HEK293 (cell line): ENCODE measurements around the gene LMF1.

Experiments used
- CTCF ChIP-seq: fragments of 450-650 bp; formaldehyde crosslinking; IDR thresholded peaks from 2 replicates; pipeline ENCODE4 v1.5.1; 2016; ENCODE audit warnings: missing biosample characterization, missing genetic modification characterization
- OVOL3 ChIP-seq: fragments of 450-650 bp; formaldehyde crosslinking; IDR thresholded peaks from 2 replicates; pipeline ENCODE4 v1.5.1; 2016; ENCODE audit warnings: missing biosample characterization, missing genetic modification characterization
- PATZ1 ChIP-seq: fragments of 450-650 bp; formaldehyde crosslinking; IDR thresholded peaks from 2 replicates; pipeline ENCODE4 v1.5.1; 2016; ENCODE audit warnings: missing biosample characterization, missing genetic modification characterization
- PRDM2 ChIP-seq: fragments of 450-650 bp; formaldehyde crosslinking; IDR thresholded peaks from 2 replicates; pipeline ENCODE4 v1.5.1; 2016; ENCODE audit warnings: missing biosample characterization, missing genetic modification characterization, borderline replicate concordance
- ZBTB1 ChIP-seq: fragments of 450-650 bp; formaldehyde crosslinking; IDR thresholded peaks from 2 replicates; pipeline ENCODE4 v1.5.1; 2016; ENCODE audit warnings: missing biosample characterization, missing genetic modification characterization
- ZBTB11 ChIP-seq: fragments of 450-650 bp; formaldehyde crosslinking; conservative IDR thresholded peaks from 2 replicates; pipeline ENCODE4 v1.5.1; 2016; ENCODE audit warnings: low read depth, missing biosample characterization, missing genetic modification characterization
- ZNF133 ChIP-seq: fragments of 450-650 bp; formaldehyde crosslinking; IDR thresholded peaks from 2 replicates; pipeline ENCODE4 v1.5.1; 2016; ENCODE audit warnings: missing biosample characterization, missing genetic modification characterization
- ZNF274 ChIP-seq, 2 experiments: fragments of 200-500 bp in 1 of 2; fragments of 450-650 bp in 1 of 2; sonication (Bioruptor generic) in 1 of 2; formaldehyde crosslinking in 1 of 2; IDR thresholded peaks; 2 replicates each; pipeline versions ENCODE4 v1.5.1 to v1.6.1; 2014 to 2016; ENCODE audit warnings: borderline replicate concordance in 1 of 2, inconsistent platforms in 1 of 2, low read length in 1 of 2, missing biosample characterization in 1 of 2, missing genetic modification characterization in 1 of 2
- ZNF555 ChIP-seq: fragments of 450-650 bp; formaldehyde crosslinking; conservative IDR thresholded peaks from 2 replicates; pipeline ENCODE4 v1.5.1; 2017; ENCODE audit warnings: missing biosample characterization, mild to moderate bottlenecking, missing genetic modification characterization, inconsistent platforms
- ZNF626 ChIP-seq: fragments of 450-650 bp; sonication (Bioruptor Pico); formaldehyde crosslinking; IDR thresholded peaks from 2 replicates; pipeline ENCODE4 v1.5.1; 2018; ENCODE audit warnings: missing biosample characterization, missing genetic modification characterization, inconsistent platforms

- TF ChIP-seq ZBTB1 (tag by site-specific recombination) (no peak), CTCF (tag by site-specific recombination) (no peak), ZNF626 (tag by site-specific recombination) (no peak), ZNF133 (no peak), ZNF555 (tag by site-specific recombination) (no peak), OVOL3 (no peak), ZBTB11 (tag by site-specific recombination) (no peak), PRDM2 (tag by site-specific recombination) (no peak), ZNF274 (IDR thresholded peaks at IDR 0.05; ENCODE audit: low read length) (no peak), ZNF274 (tag by site-specific recombination; IDR thresholded peaks at IDR 0.05; ENCODE audit: borderline replicate concordance) (no peak), PATZ1 (tag by site-specific recombination) (no peak)
Observed at GRCh38 chr16:987906-988305, 17.1 kb upstream of the LMF1 start.
